Measurements from ENCODE around the gene YPEL2.

- TF ChIP-seq CTCF (IDR thresholded peaks at IDR 0.05; ENCODE audit: insufficient read depth, low read depth, low read length) (no peak), EZH2 (IDR thresholded peaks at IDR 0.05; ENCODE audit: insufficient read depth, low read length) (no peak)
Measured at GRCh38 chr17:59374612-59375011, 43.2 kb downstream of the YPEL2 start.

Measured in astrocyte (in vitro differentiated cells and primary cell).